Neural cell (in vitro differentiated cells): ENCODE measurements around the gene STRA6.

ENCODE experiments used
- EP300 ChIP-seq: fragments of 450-650 bp; conservative IDR thresholded peaks from 2 replicates; pipeline ENCODE4 v1.6.1; 2014; ENCODE audit warnings: antibody characterized with exemption, mild to moderate bottlenecking, moderate library complexity; ENCODE audit not compliant: poor library complexity, severe bottlenecking
- EZH2 ChIP-seq: fragments of 200-600, 300-800 bp; shearing (Covaris generic), sonication (generic); IDR thresholded peaks from 2 replicates; pipeline ENCODE4 v1.6.1; 2014; ENCODE audit warnings: antibody characterized with exemption, low read length, borderline replicate concordance, mild to moderate bottlenecking; ENCODE audit not compliant: insufficient read depth, poor library complexity, severe bottlenecking
- MXI1 ChIP-seq: fragments of 450-650 bp; conservative IDR thresholded peaks from 2 replicates; pipeline ENCODE4 v1.6.1; 2014; ENCODE audit warnings: antibody characterized with exemption, mild to moderate bottlenecking; ENCODE audit not compliant: poor library complexity, severe bottlenecking
- POLR2AphosphoS5 ChIP-seq: IDR thresholded peaks from 2 replicates; pipeline ENCODE4 v1.6.1; 2012
- SMC3 ChIP-seq: fragments of 450-650 bp; conservative IDR thresholded peaks from 2 replicates; pipeline ENCODE4 v1.6.1; 2014; ENCODE audit warnings: antibody characterized with exemption, mild to moderate bottlenecking, moderate library complexity; ENCODE audit not compliant: poor library complexity
- TF ChIP-seq, protein P1 (sequence below): IDR thresholded peaks from 2 replicates; pipeline ENCODE4 v1.6.1; 2012; ENCODE audit warnings: borderline replicate concordance
- TF ChIP-seq, protein P2 (sequence below): fragments of 450-650 bp; IDR thresholded peaks from 2 replicates; pipeline ENCODE4 v1.5.1; 2014; ENCODE audit warnings: antibody characterized with exemption, mild to moderate bottlenecking, moderate library complexity; ENCODE audit not compliant: poor library complexity, severe bottlenecking

DNA sequence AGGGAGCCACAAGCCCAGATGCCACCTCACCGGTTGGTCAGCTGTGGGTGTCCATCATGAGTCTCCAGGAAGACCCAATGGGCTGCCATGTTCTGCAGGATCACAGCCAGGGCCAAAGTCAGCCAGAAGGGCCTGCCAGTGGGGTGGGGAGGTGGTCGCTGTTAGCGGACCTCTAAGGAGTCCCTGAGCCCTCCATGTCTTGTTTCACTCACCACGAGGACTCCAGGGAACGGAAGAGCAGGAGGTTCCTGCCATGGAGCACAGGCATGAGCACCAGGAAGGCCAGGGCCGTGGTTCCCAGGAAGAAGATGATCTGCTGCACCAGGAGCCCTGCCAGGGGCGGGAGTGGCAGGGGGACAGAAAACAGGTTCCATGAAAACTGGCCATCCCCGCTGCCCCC lies 20.5 kb downstream of the STRA6 start:
- no peak for TF ChIP-seq EP300
- no peak for TF ChIP-seq POLR2AphosphoS5
- TF ChIP-seq, protein P1, sequence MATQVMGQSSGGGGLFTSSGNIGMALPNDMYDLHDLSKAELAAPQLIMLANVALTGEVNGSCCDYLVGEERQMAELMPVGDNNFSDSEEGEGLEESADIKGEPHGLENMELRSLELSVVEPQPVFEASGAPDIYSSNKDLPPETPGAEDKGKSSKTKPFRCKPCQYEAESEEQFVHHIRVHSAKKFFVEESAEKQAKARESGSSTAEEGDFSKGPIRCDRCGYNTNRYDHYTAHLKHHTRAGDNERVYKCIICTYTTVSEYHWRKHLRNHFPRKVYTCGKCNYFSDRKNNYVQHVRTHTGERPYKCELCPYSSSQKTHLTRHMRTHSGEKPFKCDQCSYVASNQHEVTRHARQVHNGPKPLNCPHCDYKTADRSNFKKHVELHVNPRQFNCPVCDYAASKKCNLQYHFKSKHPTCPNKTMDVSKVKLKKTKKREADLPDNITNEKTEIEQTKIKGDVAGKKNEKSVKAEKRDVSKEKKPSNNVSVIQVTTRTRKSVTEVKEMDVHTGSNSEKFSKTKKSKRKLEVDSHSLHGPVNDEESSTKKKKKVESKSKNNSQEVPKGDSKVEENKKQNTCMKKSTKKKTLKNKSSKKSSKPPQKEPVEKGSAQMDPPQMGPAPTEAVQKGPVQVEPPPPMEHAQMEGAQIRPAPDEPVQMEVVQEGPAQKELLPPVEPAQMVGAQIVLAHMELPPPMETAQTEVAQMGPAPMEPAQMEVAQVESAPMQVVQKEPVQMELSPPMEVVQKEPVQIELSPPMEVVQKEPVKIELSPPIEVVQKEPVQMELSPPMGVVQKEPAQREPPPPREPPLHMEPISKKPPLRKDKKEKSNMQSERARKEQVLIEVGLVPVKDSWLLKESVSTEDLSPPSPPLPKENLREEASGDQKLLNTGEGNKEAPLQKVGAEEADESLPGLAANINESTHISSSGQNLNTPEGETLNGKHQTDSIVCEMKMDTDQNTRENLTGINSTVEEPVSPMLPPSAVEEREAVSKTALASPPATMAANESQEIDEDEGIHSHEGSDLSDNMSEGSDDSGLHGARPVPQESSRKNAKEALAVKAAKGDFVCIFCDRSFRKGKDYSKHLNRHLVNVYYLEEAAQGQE = no peak
- TF ChIP-seq, protein P2, sequence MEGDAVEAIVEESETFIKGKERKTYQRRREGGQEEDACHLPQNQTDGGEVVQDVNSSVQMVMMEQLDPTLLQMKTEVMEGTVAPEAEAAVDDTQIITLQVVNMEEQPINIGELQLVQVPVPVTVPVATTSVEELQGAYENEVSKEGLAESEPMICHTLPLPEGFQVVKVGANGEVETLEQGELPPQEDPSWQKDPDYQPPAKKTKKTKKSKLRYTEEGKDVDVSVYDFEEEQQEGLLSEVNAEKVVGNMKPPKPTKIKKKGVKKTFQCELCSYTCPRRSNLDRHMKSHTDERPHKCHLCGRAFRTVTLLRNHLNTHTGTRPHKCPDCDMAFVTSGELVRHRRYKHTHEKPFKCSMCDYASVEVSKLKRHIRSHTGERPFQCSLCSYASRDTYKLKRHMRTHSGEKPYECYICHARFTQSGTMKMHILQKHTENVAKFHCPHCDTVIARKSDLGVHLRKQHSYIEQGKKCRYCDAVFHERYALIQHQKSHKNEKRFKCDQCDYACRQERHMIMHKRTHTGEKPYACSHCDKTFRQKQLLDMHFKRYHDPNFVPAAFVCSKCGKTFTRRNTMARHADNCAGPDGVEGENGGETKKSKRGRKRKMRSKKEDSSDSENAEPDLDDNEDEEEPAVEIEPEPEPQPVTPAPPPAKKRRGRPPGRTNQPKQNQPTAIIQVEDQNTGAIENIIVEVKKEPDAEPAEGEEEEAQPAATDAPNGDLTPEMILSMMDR = no peak
- TF ChIP-seq EZH2 = no peak
- TF ChIP-seq SMC3 = no peak
- TF ChIP-seq MXI1 = no peak
